Measurements from ENCODE around the gene FXR1.

The FXR1 gene

DNA sequence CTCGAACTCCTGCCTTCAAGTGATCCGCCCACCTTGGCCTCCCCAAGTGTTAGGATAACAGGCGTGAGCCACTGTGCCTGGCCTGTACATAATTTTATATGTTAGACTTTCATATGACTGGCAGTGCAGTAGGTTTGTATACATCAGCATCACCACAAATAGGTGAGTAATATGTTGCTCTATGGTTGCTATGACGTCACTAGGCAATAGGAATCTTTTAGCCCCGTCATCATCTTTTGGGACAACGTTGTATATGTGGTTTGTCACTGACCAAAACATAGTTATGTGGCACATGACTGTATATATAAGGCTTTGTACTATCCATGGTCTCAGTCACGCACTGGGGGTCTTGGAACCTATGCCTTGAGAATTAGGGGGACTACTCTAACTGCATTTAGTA lies 94.1 kb downstream of the FXR1 start:
- Histone ChIP-seq H3K4me3 (ENCODE audit: low read depth, low read length) (no peak overlapping the region), H3K36me3 (no peaks in the 10 kb centered on the region)
- TF ChIP-seq CTCF (IDR thresholded peaks at IDR 0.05; ENCODE audit: low read depth, low read length) = no peak

DNA sequence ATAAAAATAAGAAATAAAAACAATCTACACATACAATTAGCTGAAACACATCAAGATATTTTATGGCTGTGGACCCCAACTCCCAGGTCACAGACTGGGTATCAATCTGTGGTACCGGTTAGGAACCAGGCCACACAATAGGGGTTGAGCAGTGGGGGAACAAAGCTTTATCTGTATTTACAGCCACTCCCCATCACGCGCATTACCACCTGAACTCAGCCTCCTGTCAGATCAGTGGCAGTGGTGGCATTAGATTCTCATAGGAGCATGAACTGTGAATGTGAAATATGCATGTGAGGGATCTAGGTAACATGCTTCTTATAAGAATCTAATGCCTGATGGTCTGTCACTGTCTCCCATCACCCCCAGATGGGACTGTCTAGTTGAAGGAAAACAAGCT lies 94.8 kb downstream of the FXR1 start:
- no peak for TF ChIP-seq CTCF (IDR thresholded peaks at IDR 0.05; ENCODE audit: low read depth, low read length)
- Histone ChIP-seq H3K4me3 (ENCODE audit: low read depth, low read length) (no peak overlapping the region), H3K27ac (no peak overlapping the region), H3K36me3 (no peaks in the 10 kb centered on the region), H3K9me3 (ENCODE audit: severe bottlenecking) (no peaks in the 10 kb centered on the region), H3K27me3 (ENCODE audit: insufficient read depth, low read depth, severe bottlenecking) (no peaks in the 10 kb centered on the region)
- no peak for DNase-seq

More for the DNA sequence above, 94.1 kb downstream of the FXR1 start:
- H3K9me3 ChIP-seq (ENCODE audit: severe bottlenecking) = peaks cover 5% of the 10 kb centered on the region
- no peak overlapping the region for H3K27ac ChIP-seq
- no peak for DNase-seq
- H3K27me3 ChIP-seq (ENCODE audit: insufficient read depth, low read depth, severe bottlenecking) = no peaks in the 10 kb centered on the region

DNA sequence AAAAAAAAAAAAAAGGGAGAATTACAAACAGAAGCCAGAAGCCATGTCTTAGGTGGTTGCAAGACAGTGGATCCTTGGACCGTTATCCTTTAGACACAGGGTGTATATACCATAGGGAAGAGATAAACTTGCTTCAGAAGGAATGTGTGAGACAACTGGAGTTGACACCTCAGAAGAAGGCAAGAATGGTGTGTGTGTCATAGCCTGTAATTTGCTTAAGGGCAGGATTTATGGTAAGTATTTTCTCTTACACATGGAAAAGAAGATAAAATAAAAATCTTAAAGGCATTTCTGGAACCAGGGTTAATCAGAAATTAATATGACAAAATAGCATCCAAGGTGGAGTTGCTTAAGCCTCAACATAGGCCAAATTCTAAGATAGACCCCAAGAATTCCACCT lies 96.3 kb downstream of the FXR1 start:
- Histone ChIP-seq H3K4me3 (ENCODE audit: low read depth, low read length) (no peak overlapping the region), H3K36me3 (no peaks in the 10 kb centered on the region), H3K9me3 (ENCODE audit: severe bottlenecking) (no peaks in the 10 kb centered on the region), H3K27me3 (ENCODE audit: insufficient read depth, low read depth, severe bottlenecking) (no peaks in the 10 kb centered on the region), H3K27ac (no peak overlapping the region)
- TF ChIP-seq CTCF (IDR thresholded peaks at IDR 0.05; ENCODE audit: low read depth, low read length) = no peak
- no peak for DNase-seq

DNA sequence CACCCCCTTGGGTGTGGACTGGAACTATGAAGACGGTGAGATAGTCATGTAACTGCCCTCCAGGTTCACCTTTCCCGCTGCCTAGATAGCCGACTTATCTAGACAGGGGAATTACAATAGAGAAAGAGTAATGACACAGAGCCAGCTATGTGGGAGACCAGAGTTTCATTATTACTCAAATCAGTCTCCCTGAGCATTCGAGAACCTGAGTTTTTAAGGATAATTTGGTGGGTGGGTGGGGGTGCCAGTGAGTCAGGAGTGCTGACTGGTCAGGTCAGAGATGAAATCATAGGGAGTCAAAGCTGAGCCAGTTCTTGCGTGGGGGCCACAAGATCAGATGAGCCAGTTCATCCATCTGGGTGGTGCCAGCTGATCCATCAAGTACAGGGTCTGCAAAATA lies 96.8 kb downstream of the FXR1 start:
- Histone ChIP-seq H3K27ac (no peak overlapping the region), H3K4me3 (ENCODE audit: low read depth, low read length) (no peak overlapping the region), H3K27me3 (ENCODE audit: insufficient read depth, low read depth, severe bottlenecking) (no peaks in the 10 kb centered on the region), H3K9me3 (ENCODE audit: severe bottlenecking) (no peaks in the 10 kb centered on the region), H3K36me3 (no peaks in the 10 kb centered on the region)
- DNase-seq = no peak
- no peak for TF ChIP-seq CTCF (IDR thresholded peaks at IDR 0.05; ENCODE audit: low read depth, low read length)

DNA sequence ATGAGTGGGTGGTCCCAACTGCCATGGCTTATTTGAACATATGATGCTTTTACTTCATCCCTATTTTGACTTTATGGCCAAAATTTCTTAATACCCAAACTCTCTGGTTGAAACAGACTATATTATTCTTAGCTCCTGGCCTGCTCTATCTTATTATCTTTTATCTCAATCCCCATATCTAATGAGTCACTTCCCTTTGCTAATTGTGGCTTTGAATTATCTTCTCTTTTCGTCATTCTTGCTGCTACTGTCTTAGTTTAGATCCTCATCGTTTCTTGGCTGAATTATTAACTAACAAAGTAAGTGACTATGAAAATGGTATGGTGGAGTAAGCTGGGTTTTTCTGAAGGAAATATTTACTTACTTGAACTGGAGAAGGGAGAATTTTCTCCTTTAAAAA lies 105.2 kb downstream of the FXR1 start:
- Histone ChIP-seq H3K27me3 (ENCODE audit: insufficient read depth, low read depth, severe bottlenecking) (no peaks in the 10 kb centered on the region), H3K27ac (no peak overlapping the region), H3K9me3 (ENCODE audit: severe bottlenecking) (no peaks in the 10 kb centered on the region), H3K36me3 (no peaks in the 10 kb centered on the region), H3K4me3 (ENCODE audit: low read depth, low read length) (no peak overlapping the region)
- no peak for TF ChIP-seq CTCF (IDR thresholded peaks at IDR 0.05; ENCODE audit: low read depth, low read length)
- DNase-seq = no peak

GRCh38 chr3:181025204-181025603 lies 112.7 kb downstream of the FXR1 start:
- Histone ChIP-seq H3K9me3 (ENCODE audit: severe bottlenecking) (no peaks in the 10 kb centered on the region), H3K27ac (no peak overlapping the region), H3K36me3 (no peaks in the 10 kb centered on the region), H3K4me3 (ENCODE audit: low read depth, low read length) (no peak overlapping the region), H3K27me3 (ENCODE audit: insufficient read depth, low read depth, severe bottlenecking) (no peaks in the 10 kb centered on the region)
- no peak for TF ChIP-seq CTCF (IDR thresholded peaks at IDR 0.05; ENCODE audit: low read depth, low read length)
- DNase-seq = no peak

Measured in WERI-Rb-1 (cell line).